Measurements from ENCODE around the gene FHOD3.

DNA sequence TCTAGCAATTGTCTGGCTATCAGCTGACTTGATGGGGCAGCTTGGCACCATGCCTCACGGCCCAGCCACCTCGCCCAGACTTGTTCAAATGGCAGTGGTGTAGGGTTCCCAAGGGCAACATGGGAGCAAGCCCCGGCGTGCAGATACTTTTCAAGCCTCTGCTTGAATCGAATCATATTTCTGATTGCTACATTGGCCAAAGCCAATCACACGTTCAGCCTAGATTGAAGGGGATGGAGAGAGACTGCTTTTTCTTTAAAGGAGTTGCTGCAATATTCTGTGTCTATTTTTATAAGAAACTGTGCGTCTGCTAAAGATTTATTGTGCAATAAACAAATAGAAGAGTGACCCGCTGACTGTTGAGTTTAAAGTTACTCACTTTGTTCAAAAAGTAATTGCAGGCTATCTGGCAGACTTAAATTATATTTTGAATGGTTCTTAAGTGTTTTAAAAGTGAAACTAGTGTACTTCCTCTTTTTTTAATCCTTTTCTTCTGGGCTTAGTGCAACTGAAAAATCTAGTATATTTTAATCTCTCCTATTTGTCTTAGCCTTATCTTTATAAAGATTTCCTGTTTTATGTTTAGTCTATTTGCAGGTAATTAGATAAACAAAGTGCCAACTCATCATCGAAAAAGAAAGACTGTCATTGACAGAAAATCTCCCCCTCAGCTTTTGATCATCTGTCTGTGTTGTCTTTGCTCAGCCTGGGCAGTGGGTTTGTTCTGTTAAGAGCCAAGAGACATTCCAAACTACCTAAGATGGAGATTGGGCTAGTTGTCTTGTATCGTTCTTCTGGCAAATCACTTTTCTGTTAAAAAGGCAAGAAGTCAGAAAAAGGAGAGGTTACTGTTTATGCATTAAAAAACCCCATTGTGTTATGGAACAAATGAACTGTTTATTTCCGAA lies 375.2 kb downstream of the FHOD3 start:
- TF ChIP-seq, protein P1, sequence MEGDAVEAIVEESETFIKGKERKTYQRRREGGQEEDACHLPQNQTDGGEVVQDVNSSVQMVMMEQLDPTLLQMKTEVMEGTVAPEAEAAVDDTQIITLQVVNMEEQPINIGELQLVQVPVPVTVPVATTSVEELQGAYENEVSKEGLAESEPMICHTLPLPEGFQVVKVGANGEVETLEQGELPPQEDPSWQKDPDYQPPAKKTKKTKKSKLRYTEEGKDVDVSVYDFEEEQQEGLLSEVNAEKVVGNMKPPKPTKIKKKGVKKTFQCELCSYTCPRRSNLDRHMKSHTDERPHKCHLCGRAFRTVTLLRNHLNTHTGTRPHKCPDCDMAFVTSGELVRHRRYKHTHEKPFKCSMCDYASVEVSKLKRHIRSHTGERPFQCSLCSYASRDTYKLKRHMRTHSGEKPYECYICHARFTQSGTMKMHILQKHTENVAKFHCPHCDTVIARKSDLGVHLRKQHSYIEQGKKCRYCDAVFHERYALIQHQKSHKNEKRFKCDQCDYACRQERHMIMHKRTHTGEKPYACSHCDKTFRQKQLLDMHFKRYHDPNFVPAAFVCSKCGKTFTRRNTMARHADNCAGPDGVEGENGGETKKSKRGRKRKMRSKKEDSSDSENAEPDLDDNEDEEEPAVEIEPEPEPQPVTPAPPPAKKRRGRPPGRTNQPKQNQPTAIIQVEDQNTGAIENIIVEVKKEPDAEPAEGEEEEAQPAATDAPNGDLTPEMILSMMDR (IDR thresholded peaks at IDR 0.05) = no peak
- TF ChIP-seq, protein P2, sequence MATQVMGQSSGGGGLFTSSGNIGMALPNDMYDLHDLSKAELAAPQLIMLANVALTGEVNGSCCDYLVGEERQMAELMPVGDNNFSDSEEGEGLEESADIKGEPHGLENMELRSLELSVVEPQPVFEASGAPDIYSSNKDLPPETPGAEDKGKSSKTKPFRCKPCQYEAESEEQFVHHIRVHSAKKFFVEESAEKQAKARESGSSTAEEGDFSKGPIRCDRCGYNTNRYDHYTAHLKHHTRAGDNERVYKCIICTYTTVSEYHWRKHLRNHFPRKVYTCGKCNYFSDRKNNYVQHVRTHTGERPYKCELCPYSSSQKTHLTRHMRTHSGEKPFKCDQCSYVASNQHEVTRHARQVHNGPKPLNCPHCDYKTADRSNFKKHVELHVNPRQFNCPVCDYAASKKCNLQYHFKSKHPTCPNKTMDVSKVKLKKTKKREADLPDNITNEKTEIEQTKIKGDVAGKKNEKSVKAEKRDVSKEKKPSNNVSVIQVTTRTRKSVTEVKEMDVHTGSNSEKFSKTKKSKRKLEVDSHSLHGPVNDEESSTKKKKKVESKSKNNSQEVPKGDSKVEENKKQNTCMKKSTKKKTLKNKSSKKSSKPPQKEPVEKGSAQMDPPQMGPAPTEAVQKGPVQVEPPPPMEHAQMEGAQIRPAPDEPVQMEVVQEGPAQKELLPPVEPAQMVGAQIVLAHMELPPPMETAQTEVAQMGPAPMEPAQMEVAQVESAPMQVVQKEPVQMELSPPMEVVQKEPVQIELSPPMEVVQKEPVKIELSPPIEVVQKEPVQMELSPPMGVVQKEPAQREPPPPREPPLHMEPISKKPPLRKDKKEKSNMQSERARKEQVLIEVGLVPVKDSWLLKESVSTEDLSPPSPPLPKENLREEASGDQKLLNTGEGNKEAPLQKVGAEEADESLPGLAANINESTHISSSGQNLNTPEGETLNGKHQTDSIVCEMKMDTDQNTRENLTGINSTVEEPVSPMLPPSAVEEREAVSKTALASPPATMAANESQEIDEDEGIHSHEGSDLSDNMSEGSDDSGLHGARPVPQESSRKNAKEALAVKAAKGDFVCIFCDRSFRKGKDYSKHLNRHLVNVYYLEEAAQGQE (IDR thresholded peaks at IDR 0.05; ENCODE audit: insufficient read depth in 1 of 2, low read depth in 2 of 2, low read length in 1 of 2) = no peak
- TF ChIP-seq POLR2AphosphoS5 (IDR thresholded peaks at IDR 0.05; ENCODE audit: low read depth, low read length) (no peak), SIN3A (IDR thresholded peaks at IDR 0.05; ENCODE audit: borderline replicate concordance, insufficient read depth, low read depth, low read length) (no peak), TCF7L2 (IDR thresholded peaks at IDR 0.05; ENCODE audit: low read depth, low read length) (no peak)

Data from Panc1 (cell line).